Hypothalamus (tissue), 51 donors: ENCODE data around the gene RETN.
A peak's percentile ranks its signal among the peaks of the same experiment; 100 is the strongest.

Experiments used
- DNase-seq, 51 donors: peaks; one replicate each; lab custom pipeline; 2025; lab: John Stamatoyannopoulos, UW

Gene RETN

GRCh38 chr19:7668842-7669241, at the start of gene RETN:
TSS of gene RETN (plus strand) at chr19:7669049. CDS start at chr19:7669327, 278 bp downstream.
- no peak for DNase-seq

- DNase-seq: no peak
These were observed 49.0 kb upstream of the RETN start for GRCh38 chr19:7619671-7620441.

GRCh38 chr19:7620442-7621412, 48.1 kb upstream of the RETN start:
- no peak for DNase-seq

GRCh38 chr19:7622933-7623685, 45.7 kb upstream of the RETN start:
- DNase-seq: no peak

GRCh38 chr19:7623725-7624603, 44.9 kb upstream of the RETN start:
- DNase-seq: no peak

GRCh38 chr19:7624810-7625209, 44.0 kb upstream of the RETN start:
- DNase-seq: no peak

- no peak for DNase-seq
These were observed 43.0 kb upstream of the RETN start for GRCh38 chr19:7625763-7626372.

- DNase-seq: no peak
These were observed 41.7 kb upstream of the RETN start for GRCh38 chr19:7627166-7627565.

GRCh38 chr19:7628589-7629311, 40.1 kb upstream of the RETN start:
- no peak for DNase-seq

GRCh38 chr19:7629347-7630054, 39.3 kb upstream of the RETN start, which contains the start of the genes PET100 and XAB2:
TSS of gene PET100 (plus strand) at chr19:7629793. CDS start at chr19:7629834, 41 bp downstream.
TSS of gene XAB2 (minus strand) at chr19:7629545. CDS start at chr19:7629527, 18 bp downstream.
- peak; percentile 72 to 99 (median 95) for DNase-seq

- no peak for DNase-seq
These were observed 37.3 kb upstream of the RETN start for GRCh38 chr19:7631577-7631976.

- no peak for DNase-seq
These were observed 36.3 kb upstream of the RETN start for GRCh38 chr19:7632340-7633203.

GRCh38 chr19:7633698-7634097, 35.2 kb upstream of the RETN start, which contains the start of gene PCP2:
TSS of gene PCP2 (minus strand) at chr19:7633719. CDS start at chr19:7633457, 262 bp downstream.
- DNase-seq: no peak

GRCh38 chr19:7635670-7636069, 33.2 kb upstream of the RETN start:
- DNase-seq: no peak

GRCh38 chr19:7636317-7636690, 32.5 kb upstream of the RETN start:
- no peak for DNase-seq

- DNase-seq: peak in 8 of 51 donors; percentile 4 to 38 (median 10)
These were observed 32.0 kb upstream of the RETN start, which contains the start of gene STXBP2 for GRCh38 chr19:7636691-7637373. TSS of gene STXBP2 (plus strand) at chr19:7637110. CDS start at chr19:7637150, 40 bp downstream.
